ENCODE results near the gene ZC3H13. TPM values are rescaled to one million over a fixed set of nuclear protein-coding genes. Genes with fewer than 3 reads are reported as not detected.

Gene ZC3H13
- total and polyA plus RNA-seq, 10 of the 15 experiments (the other 5 are each of a cell fraction or from before 2014, with no cell fraction given) = 10.0 to 55.9 (median 25.4) TPM

- Histone ChIP-seq H3K4me2 (ENCODE audit: control insufficient read depth, insufficient read depth) (no peak overlapping the region), H2AFZ (ENCODE audit: control insufficient read depth, low read depth, low read length) (no peak overlapping the region), H3K4me3 (no peak overlapping the region), H3K79me2 (ENCODE audit: control insufficient read depth, insufficient read depth, low read length) (peaks cover 3% of the 10 kb centered on the region), H4K20me1 (ENCODE audit: control insufficient read depth, insufficient read depth) (no peaks in the 10 kb centered on the region), H3K9me3 (replicated peaks; ENCODE audit: control insufficient read depth, insufficient read depth, low read length) (peaks cover 1% of the 10 kb centered on the region; the same call in 2 of the 3 replicates), H3K9ac (ENCODE audit: control insufficient read depth, insufficient read depth, low read length) (no peak overlapping the region), H3K36me3 (ENCODE audit: control insufficient read depth in 2 of 2, insufficient read depth in 2 of 2, low read length in 1 of 2) (peaks cover 2 to 6% of the 10 kb centered on the region in 2 experiments; a peak in 3 of 4 replicates), H3K4me1 (ENCODE audit: control insufficient read depth, insufficient read depth, low read length) (no peaks in the 10 kb centered on the region), H3K27me3 (replicated peaks in 1 of 2; ENCODE audit: control insufficient read depth in 2 of 2, insufficient read depth in 2 of 2, low read length in 1 of 2) (no peaks in the 10 kb centered on the region), H3K27ac (ENCODE audit: control insufficient read depth, insufficient read depth) (no peak overlapping the region)
- BruUV-seq (replicated peaks) = no TSS peak
- intact Hi-C loops (cut with micrococcal nuclease; ENCODE audit: unreplicated experiment) (no loop called here), in situ Hi-C loops (cut with MboI) (no loop called here)
- FAIRE-seq (no peak), ATAC-seq (no peak), DNase-seq (ENCODE audit: low read depth, low spot score) (no peak)
- 86% methylated on average over 4 of the region's 4 CpGs for WGBS (ENCODE audit: insufficient coverage, insufficient replicate concordance, low lambda C conversion rate, missing lambda C conversion rate)
- RAD21 ChIA-PET (ENCODE audit: unreplicated experiment) = no interaction called here
- CTCF ChIA-PET = no interaction called here
- SMC1A ChIA-PET (ENCODE audit: uncharacterized antibody, unreplicated experiment) = interaction anchor here (0.6 to 1.5 kb wide), 2 partner anchors 88 to 667 kb away, joined by 4 to 5 read pairs; no protein-coding TSS in a partner anchor
- no peak for TF ChIP-seq RELB (IDR thresholded peaks at IDR 0.05; ENCODE audit: low read depth)
- TF ChIP-seq, protein P1, sequence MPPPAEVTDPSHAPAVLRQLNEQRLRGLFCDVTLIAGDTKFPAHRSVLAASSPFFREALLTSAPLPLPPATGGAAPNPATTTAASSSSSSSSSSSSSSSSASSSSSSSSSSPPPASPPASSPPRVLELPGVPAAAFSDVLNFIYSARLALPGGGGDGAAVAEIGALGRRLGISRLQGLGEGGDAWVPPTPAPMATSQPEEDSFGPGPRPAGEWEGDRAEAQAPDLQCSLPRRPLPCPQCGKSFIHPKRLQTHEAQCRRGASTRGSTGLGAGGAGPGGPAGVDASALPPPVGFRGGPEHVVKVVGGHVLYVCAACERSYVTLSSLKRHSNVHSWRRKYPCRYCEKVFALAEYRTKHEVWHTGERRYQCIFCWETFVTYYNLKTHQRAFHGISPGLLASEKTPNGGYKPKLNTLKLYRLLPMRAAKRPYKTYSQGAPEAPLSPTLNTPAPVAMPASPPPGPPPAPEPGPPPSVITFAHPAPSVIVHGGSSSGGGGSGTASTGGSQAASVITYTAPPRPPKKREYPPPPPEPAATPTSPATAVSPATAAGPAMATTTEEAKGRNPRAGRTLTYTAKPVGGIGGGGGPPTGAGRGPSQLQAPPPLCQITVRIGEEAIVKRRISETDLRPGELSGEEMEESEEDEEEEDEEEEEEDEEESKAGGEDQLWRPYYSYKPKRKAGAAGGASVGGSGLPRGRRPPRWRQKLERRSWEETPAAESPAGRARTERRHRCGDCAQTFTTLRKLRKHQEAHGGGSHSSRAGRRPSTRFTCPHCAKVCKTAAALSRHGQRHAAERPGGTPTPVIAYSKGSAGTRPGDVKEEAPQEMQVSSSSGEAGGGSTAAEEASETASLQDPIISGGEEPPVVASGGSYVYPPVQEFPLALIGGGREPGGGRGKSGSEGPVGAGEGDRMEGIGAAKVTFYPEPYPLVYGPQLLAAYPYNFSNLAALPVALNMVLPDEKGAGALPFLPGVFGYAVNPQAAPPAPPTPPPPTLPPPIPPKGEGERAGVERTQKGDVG (CRISPR knock-in tag; IDR thresholded peaks at IDR 0.05) = no peak
- no peak for TF ChIP-seq RUNX3 (IDR thresholded peaks at IDR 0.05; ENCODE audit: low read length)
- TF ChIP-seq, protein P2, sequence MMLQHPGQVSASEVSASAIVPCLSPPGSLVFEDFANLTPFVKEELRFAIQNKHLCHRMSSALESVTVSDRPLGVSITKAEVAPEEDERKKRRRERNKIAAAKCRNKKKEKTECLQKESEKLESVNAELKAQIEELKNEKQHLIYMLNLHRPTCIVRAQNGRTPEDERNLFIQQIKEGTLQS (IDR thresholded peaks at IDR 0.05; ENCODE audit: borderline replicate concordance, extremely low read depth, low read depth, low read length) = no peak
- no peak for TF ChIP-seq BCL3 (IDR thresholded peaks at IDR 0.05; ENCODE audit: borderline replicate concordance, insufficient read depth, low read depth, low read length, poor library complexity, severe bottlenecking)
- POLR2A ChIA-PET = no interaction called here
Observed at GRCh38 chr13:46038296-46038695, 14.2 kb downstream of the ZC3H13 start.
